ENCODE measurements around the gene ATXN1. TPM values are rescaled to one million over a fixed set of nuclear protein-coding genes. Genes with fewer than 3 reads are reported as not detected.

Gene ATXN1
- total RNA-seq, 2 experiments from 2014 or later: 27.8 to 32.8 TPM

- peaks cover 36% of the 10 kb centered on the region for H3K36me3 Mint-ChIP-seq
- DNase-seq: no peak
- peak overlapping the region; percentile 79 for H3K27ac Mint-ChIP-seq
- peaks cover 4% of the 10 kb centered on the region for H3K9me3 Mint-ChIP-seq
- peak overlapping the region; percentile 37 for H3K4me3 Mint-ChIP-seq
- peaks cover 67% of the 10 kb centered on the region for H3K4me1 Mint-ChIP-seq
- H3K27me3 Mint-ChIP-seq: no peaks in the 10 kb centered on the region
These were observed 63.7 kb downstream of the ATXN1 start for GRCh38 chr6:16697437-16698161.

GRCh38 chr6:16696496-16696895 lies 64.8 kb downstream of the ATXN1 start:
- Mint-ChIP-seq H3K27ac (no peak overlapping the region), H3K4me1 (peaks cover 73% of the 10 kb centered on the region), H3K27me3 (no peaks in the 10 kb centered on the region), H3K36me3 (peaks cover 32% of the 10 kb centered on the region), H3K4me3 (no peak overlapping the region), H3K9me3 (peaks cover 3% of the 10 kb centered on the region)
- no peak for DNase-seq

GRCh38 chr6:16694781-16695578 lies 66.3 kb downstream of the ATXN1 start:
- DNase-seq: no peak
- peaks cover 74% of the 10 kb centered on the region for H3K4me1 Mint-ChIP-seq
- peak overlapping the region; percentile 56 for H3K27ac Mint-ChIP-seq
- no peak overlapping the region for H3K4me3 Mint-ChIP-seq
- H3K27me3 Mint-ChIP-seq: no peaks in the 10 kb centered on the region
- H3K36me3 Mint-ChIP-seq: peaks cover 31% of the 10 kb centered on the region
- peaks cover 2% of the 10 kb centered on the region for H3K9me3 Mint-ChIP-seq

- H3K9me3 Mint-ChIP-seq: peaks cover 2% of the 10 kb centered on the region
- peak overlapping the region; percentile 24 for H3K4me3 Mint-ChIP-seq
- no peak for DNase-seq
- H3K4me1 Mint-ChIP-seq: peaks cover 74% of the 10 kb centered on the region
- peaks cover 29% of the 10 kb centered on the region for H3K36me3 Mint-ChIP-seq
- no peaks in the 10 kb centered on the region for H3K27me3 Mint-ChIP-seq
- peak overlapping the region; percentile 94 for H3K27ac Mint-ChIP-seq
These were observed 69.9 kb downstream of the ATXN1 start for GRCh38 chr6:16691324-16691723.

GRCh38 chr6:16690608-16691142 lies 70.6 kb downstream of the ATXN1 start:
- Mint-ChIP-seq H3K36me3 (peaks cover 29% of the 10 kb centered on the region), H3K4me1 (peaks cover 76% of the 10 kb centered on the region), H3K4me3 (peak overlapping the region; percentile 62), H3K27me3 (no peaks in the 10 kb centered on the region), H3K9me3 (peaks cover 2% of the 10 kb centered on the region), H3K27ac (peak overlapping the region; percentile 94)
- DNase-seq: peak; percentile 64

GRCh38 chr6:16689788-16690607 lies 71.3 kb downstream of the ATXN1 start:
- Mint-ChIP-seq H3K4me1 (peaks cover 75% of the 10 kb centered on the region), H3K27me3 (no peaks in the 10 kb centered on the region), H3K27ac (peak overlapping the region; percentile 94), H3K36me3 (peaks cover 25% of the 10 kb centered on the region), H3K4me3 (peak overlapping the region; percentile 9), H3K9me3 (peaks cover 2% of the 10 kb centered on the region)
- DNase-seq: no peak

- H3K36me3 Mint-ChIP-seq: peaks cover 20% of the 10 kb centered on the region
- no peaks in the 10 kb centered on the region for H3K27me3 Mint-ChIP-seq
- peak overlapping the region; percentile 68 for H3K27ac Mint-ChIP-seq
- H3K9me3 Mint-ChIP-seq: peaks cover 2% of the 10 kb centered on the region
- H3K4me1 Mint-ChIP-seq: peaks cover 76% of the 10 kb centered on the region
- no peak overlapping the region for H3K4me3 Mint-ChIP-seq
- DNase-seq: no peak
These were observed 72.2 kb downstream of the ATXN1 start for GRCh38 chr6:16688984-16689636.

GRCh38 chr6:16688436-16688835 lies 72.8 kb downstream of the ATXN1 start:
- peaks cover 26% of the 10 kb centered on the region for H3K36me3 Mint-ChIP-seq
- no peak overlapping the region for H3K4me3 Mint-ChIP-seq
- no peaks in the 10 kb centered on the region for H3K27me3 Mint-ChIP-seq
- peaks cover 2% of the 10 kb centered on the region for H3K9me3 Mint-ChIP-seq
- H3K27ac Mint-ChIP-seq: peak overlapping the region; percentile 97
- H3K4me1 Mint-ChIP-seq: peaks cover 80% of the 10 kb centered on the region
- DNase-seq: no peak

- Mint-ChIP-seq H3K27me3 (no peaks in the 10 kb centered on the region), H3K9me3 (no peaks in the 10 kb centered on the region), H3K36me3 (peaks cover 31% of the 10 kb centered on the region), H3K4me3 (peak overlapping the region; percentile 65), H3K27ac (peak overlapping the region; percentile 97), H3K4me1 (peaks cover 80% of the 10 kb centered on the region)
- no peak for DNase-seq
These were observed 74.2 kb downstream of the ATXN1 start for GRCh38 chr6:16687045-16687444.

- no peaks in the 10 kb centered on the region for H3K27me3 Mint-ChIP-seq
- DNase-seq: peak; percentile 86
- H3K27ac Mint-ChIP-seq: peak overlapping the region; percentile 94
- H3K4me3 Mint-ChIP-seq: peak overlapping the region; percentile 25
- no peaks in the 10 kb centered on the region for H3K9me3 Mint-ChIP-seq
- H3K36me3 Mint-ChIP-seq: peaks cover 48% of the 10 kb centered on the region
- peaks cover 72% of the 10 kb centered on the region for H3K4me1 Mint-ChIP-seq
These were observed 76.2 kb downstream of the ATXN1 start for GRCh38 chr6:16684896-16685554.

GRCh38 chr6:16684195-16684689 lies 77.0 kb downstream of the ATXN1 start:
- peaks cover 68% of the 10 kb centered on the region for H3K4me1 Mint-ChIP-seq
- H3K36me3 Mint-ChIP-seq: peaks cover 47% of the 10 kb centered on the region
- no peaks in the 10 kb centered on the region for H3K27me3 Mint-ChIP-seq
- peak overlapping the region; percentile 81 for H3K27ac Mint-ChIP-seq
- no peak for DNase-seq
- no peaks in the 10 kb centered on the region for H3K9me3 Mint-ChIP-seq
- H3K4me3 Mint-ChIP-seq: no peak overlapping the region

- no peak for DNase-seq
These were observed 77.5 kb downstream of the ATXN1 start for GRCh38 chr6:16683641-16684194.

GRCh38 chr6:16681260-16681873 lies 79.9 kb downstream of the ATXN1 start:
- H3K9me3 Mint-ChIP-seq: no peaks in the 10 kb centered on the region
- peaks cover 53% of the 10 kb centered on the region for H3K36me3 Mint-ChIP-seq
- peak overlapping the region; percentile 10 for H3K27ac Mint-ChIP-seq
- no peak overlapping the region for H3K4me3 Mint-ChIP-seq
- H3K4me1 Mint-ChIP-seq: peaks cover 51% of the 10 kb centered on the region
- no peak for DNase-seq
- no peaks in the 10 kb centered on the region for H3K27me3 Mint-ChIP-seq

More at GRCh38 chr6:16683641-16684194, 77.5 kb downstream of the ATXN1 start:
- Mint-ChIP-seq H3K36me3 (peaks cover 50% of the 10 kb centered on the region), H3K27ac (peak overlapping the region; percentile 81), H3K9me3 (no peaks in the 10 kb centered on the region), H3K27me3 (no peaks in the 10 kb centered on the region), H3K4me1 (peaks cover 66% of the 10 kb centered on the region), H3K4me3 (no peak overlapping the region)

Data from activated naive CD8-positive, alpha-beta T cell treated with anti-CD3 and anti-CD28 coated beads for 36 hours (primary cell).